COR-L47 (cell line): ENCODE measurements around the gene PEAR1.

ENCODE experiments used
- DNase-seq: peaks from one replicate; lab custom pipeline; 2025; lab: John Stamatoyannopoulos, UW

The PEAR1 gene

GRCh38 chr1:156939786-156940334, 46.3 kb downstream of the PEAR1 start:
- DNase-seq, result no peak

GRCh38 chr1:156941675-156942074, 48.2 kb downstream of the PEAR1 start:
- DNase-seq, result no peak

GRCh38 chr1:156942176-156942575, 48.7 kb downstream of the PEAR1 start:
- DNase-seq, result no peak

- no peak for DNase-seq
These were observed 49.1 kb downstream of the PEAR1 start for GRCh38 chr1:156942576-156942975.

- no peak for DNase-seq
These were observed 50.2 kb downstream of the PEAR1 start for GRCh38 chr1:156943756-156944155.

GRCh38 chr1:156944268-156944667, 50.8 kb downstream of the PEAR1 start:
- DNase-seq, result no peak

GRCh38 chr1:156944848-156945247, 51.3 kb downstream of the PEAR1 start:
- no peak for DNase-seq

- DNase-seq, result peak; percentile 65
These were observed 52.6 kb downstream of the PEAR1 start for GRCh38 chr1:156945881-156946661.

GRCh38 chr1:156947127-156947526, 53.6 kb downstream of the PEAR1 start:
- no peak for DNase-seq

GRCh38 chr1:156947818-156948525, 54.5 kb downstream of the PEAR1 start:
- DNase-seq, result no peak

GRCh38 chr1:156948708-156949107, 55.2 kb downstream of the PEAR1 start:
- DNase-seq, result no peak

GRCh38 chr1:156949127-156949526, 55.6 kb downstream of the PEAR1 start:
- DNase-seq, result no peak

- no peak for DNase-seq
These were observed 57.9 kb downstream of the PEAR1 start for GRCh38 chr1:156951371-156951770.

GRCh38 chr1:156953571-156953970, 60.1 kb downstream of the PEAR1 start:
- DNase-seq, result no peak

- DNase-seq, result no peak
These were observed 62.8 kb downstream of the PEAR1 start for GRCh38 chr1:156956333-156956732.

GRCh38 chr1:156957634-156958033, 64.1 kb downstream of the PEAR1 start:
- DNase-seq, result no peak

- DNase-seq, result no peak
These were observed 64.8 kb downstream of the PEAR1 start for GRCh38 chr1:156958247-156958714.

- DNase-seq, result no peak
These were observed 65.9 kb downstream of the PEAR1 start for GRCh38 chr1:156959414-156959813.

- no peak for DNase-seq
These were observed 66.4 kb downstream of the PEAR1 start for GRCh38 chr1:156959925-156960324.

GRCh38 chr1:156961709-156962108, 68.2 kb downstream of the PEAR1 start:
- DNase-seq, result peak; percentile 19

- no peak for DNase-seq
These were observed 70.1 kb downstream of the PEAR1 start for GRCh38 chr1:156963621-156964020.

- DNase-seq, result no peak
These were observed 70.9 kb downstream of the PEAR1 start for GRCh38 chr1:156964441-156964840.
